GF-D8 (cell line): ENCODE data around the gene HEPACAM.

Experiments
- DNase-seq: peaks from one replicate; lab custom pipeline; 2025; lab: John Stamatoyannopoulos, UW

Gene HEPACAM

DNA sequence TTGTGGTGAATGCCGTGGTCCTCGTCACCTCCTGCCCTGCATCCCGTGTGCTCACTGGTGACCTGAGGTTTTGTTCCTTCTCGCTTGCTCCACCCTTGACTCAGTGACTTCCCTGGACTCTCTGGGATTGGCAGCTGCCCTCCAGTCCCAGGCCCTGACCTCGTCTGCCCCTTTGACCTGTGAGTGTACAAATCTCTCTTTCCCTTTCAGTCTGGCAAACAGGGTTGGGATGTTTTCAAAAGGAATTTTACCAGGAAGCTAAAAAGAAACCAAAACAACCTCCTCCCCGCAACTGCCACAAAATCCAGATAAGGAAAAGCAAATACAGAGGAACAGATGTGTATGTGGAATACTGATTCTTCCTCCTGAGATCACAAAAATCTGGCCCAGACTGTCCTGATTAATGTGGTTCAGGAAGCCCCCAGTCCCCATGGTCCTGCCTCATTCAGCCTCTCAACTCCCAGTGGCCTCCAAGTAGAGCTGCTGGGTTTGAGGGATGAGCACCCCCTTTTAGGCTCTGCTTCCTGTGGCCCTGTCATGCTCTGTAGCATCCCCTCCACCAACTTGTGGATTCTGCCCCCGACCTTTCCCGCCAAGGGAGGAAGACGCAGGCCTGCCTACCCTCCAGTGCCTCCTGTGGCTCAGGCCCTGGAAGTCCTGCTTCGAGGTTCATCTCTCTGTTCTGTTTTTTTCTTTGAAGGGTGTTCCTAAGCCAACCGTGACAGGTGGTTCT is 53.3 kb downstream of the HEPACAM start:
- no peak for DNase-seq

GRCh38 chr11:124880958-124881357 is 54.9 kb downstream of the HEPACAM start:
- DNase-seq: no peak

- no peak for DNase-seq
Measured at GRCh38 chr11:124880290-124880611, 55.6 kb downstream of the HEPACAM start.

DNA sequence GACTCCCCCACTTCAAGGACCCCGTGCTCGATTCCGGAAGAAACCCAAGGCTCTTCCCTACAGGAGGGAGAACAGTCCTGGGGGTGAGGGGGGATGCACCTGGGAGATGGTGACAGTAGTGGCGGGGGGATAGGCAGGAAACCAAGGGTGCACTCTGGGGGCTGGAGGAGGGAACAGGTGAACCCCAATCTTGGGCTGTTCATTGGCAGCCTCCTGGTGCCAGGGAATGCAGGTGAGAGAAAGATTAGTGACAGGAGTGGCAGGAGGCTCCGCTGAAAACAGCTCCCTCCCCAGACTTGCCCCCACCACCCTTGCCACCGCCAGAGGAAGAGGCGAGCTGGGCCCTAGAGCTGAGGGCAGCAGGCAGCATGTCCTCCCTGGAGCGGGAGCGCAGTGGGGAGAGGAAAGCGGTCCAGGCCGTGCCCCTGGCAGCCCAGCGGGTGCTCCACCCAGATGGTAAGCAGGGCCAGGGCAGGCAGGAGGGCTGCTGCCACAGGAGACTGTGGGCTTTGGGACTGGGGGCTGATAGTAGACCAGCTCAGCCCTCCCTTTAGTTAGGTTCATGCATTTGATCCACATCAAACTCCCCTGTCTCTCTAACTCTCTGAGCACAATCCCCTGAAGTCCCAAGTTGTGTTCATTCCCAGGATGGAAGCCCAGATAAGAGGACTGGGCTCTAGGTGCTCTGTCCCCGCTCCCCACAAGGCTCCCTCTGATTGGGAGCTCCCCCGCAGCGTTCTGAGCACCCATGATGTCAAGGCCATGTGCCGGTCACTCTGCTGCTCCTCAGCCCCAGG is 56.2 kb downstream of the HEPACAM start:
- DNase-seq: no peak

GRCh38 chr11:124878759-124879492 is 56.9 kb downstream of the HEPACAM start:
- DNase-seq: no peak

DNA sequence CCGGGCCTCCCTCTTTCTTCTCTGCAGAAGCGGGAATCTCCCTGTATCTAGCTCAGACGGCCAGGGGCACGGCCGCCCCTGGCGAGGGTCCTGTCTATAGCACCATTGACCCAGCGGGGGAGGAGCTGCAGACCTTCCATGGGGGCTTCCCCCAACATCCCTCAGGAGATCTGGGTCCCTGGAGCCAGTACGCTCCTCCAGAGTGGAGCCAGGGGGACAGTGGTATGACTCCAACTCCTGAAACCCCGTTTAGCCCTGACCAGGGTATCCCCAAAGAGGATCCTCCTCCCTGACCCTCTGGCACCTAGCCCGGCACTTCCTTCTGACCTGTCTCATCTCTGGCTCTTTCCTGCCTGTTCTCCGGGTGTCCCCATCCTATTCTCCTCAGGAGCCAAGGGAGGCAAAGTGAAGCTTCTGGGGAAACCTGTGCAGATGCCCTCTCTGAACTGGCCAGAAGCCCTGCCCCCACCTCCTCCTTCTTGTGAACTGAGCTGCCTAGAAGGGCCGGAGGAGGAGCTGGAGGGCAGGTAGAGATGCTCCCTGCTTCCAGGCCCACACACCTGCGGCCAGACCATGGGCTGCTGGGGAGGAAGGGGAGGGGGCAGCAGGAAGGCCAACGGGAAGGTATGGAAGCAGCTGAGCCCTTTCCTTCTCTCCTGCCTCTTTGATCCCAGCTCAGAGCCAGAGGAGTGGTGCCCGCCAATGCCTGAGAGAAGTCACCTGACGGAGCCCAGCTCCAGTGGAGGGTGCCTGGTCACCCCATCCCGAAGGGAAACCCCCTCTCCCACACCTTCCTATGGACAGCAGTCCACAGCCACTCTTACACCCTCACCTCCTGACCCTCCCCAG is 57.7 kb downstream of the HEPACAM start:
- no peak for DNase-seq

- no peak for DNase-seq
Measured at GRCh38 chr11:124877631-124877909, 58.3 kb downstream of the HEPACAM start.

DNA sequence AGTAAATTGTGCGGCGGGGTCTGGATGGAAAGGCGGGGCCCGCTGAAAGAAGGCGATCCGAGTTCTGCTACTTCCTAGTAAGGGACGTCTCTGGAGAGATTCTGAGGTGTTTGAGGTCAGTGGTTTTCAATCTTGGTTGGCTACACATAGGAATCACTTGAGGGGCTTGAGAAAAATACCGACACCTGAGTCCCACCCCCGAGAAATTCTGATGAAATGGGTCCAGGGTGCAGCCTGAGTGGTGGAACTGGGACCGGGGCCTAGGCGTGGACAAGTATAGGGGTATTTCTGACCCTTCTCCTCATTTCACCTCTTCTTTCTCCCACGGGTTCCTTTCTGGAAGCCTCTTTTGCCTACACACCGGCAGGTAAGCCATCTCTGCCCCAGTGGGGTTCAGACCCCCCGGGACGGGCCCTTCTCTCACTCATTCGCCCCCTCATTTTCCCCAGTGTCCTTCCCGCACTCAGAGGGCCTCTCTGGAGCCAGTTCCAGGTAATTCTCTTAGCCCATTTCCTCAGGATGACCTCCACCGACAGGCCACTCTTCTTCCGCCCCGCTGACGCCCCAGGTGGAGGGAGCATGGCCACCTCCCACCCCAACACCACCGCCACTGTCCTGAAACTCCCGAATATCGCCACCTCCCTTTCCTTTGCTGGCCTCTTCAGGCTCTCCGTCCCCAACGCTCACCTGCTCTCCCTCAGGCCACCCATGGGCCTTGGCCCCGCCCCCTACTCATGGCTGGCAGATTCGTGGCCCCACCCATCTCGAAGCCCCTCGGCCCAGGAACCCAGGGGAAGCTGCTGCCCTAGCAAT is 58.8 kb downstream of the HEPACAM start:
- no peak for DNase-seq

DNA sequence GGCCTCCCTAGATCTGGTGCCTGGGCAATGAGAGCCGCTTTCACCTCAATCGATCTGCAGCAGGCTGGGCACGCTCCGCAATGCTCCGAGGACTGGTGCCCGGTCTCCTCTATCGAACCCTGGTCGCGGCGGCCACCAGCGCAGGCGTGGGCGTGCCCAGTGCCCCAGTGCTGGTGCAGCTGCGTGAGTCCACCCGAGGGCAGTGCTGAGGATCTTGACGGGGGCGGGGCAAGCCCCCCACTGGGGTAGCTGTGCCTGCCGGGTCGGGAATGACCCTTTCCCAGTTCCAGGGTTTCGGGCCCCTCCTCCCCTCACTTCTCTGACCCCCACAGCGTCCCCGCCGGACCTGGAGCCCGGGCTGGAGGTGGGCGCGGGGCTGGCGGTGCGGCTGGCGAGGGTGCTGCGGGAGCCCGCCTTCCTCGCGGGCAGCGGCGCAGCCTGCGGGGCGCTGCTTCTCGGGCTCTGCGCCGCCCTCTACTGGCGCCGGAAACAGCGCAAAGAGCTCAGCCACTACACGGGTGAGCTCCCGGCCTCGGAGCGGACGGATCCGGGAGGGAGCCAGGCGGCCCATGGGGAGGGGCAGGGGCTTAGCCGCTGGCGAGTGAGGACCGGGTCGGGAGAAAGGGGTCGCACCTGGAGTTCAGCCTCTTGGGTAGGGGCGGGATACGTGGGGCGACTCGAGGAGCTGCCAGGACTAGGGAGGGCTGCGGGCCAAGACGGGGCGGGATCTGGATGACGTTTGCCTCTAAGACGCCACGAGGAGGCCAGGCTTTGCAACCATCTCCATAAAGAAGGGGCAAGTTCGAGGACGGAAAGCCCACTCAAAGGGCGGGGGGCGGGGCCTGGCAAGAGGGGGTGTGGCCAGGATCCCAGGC is 59.7 kb downstream of the HEPACAM start:
- DNase-seq: peak; percentile 52

DNA sequence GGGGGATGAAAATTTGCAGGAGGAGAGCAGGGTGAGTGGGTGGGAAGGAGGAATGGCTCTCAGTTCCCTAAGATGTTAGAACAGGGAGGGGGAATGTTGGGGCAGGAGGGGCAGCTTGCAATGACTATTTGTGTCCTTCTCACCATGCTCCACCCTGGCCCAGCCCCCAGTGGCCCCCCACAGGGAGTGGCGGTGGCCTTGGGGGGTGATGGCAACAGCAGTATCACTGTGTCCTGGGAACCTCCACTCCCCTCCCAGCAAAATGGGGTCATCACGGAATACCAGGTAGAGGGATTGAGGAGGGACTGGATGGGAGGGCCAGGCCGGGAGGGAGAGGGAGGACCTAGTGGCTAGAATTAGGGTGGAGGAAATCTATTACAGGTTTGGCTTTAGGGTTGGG is 60.4 kb downstream of the HEPACAM start:
- DNase-seq: no peak

GRCh38 chr11:124874571-124875255 is 61.1 kb downstream of the HEPACAM start:
- no peak for DNase-seq

GRCh38 chr11:124873951-124874350 is 61.9 kb downstream of the HEPACAM start:
- no peak for DNase-seq

DNA sequence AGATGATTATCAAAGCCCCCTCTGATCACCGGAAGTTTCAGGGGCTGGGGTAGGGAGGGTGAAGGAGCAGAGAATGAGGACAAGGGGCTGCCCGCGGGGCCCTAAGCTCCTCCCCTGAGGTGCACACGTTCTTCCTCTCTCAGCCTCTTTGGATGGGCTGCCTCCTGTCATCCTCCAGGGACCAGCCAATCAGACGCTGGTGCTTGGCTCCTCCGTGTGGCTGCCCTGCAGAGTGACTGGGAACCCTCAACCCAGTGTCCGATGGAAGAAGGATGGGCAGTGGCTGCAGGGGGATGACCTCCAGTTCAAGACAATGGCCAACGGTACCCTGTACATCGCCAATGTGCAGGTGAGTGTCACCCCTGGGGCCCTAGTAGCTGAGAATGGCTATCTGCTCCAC is 63.1 kb downstream of the HEPACAM start:
- DNase-seq: no peak

- DNase-seq: no peak
Measured at GRCh38 chr11:124872280-124872679, 63.6 kb downstream of the HEPACAM start.

DNA sequence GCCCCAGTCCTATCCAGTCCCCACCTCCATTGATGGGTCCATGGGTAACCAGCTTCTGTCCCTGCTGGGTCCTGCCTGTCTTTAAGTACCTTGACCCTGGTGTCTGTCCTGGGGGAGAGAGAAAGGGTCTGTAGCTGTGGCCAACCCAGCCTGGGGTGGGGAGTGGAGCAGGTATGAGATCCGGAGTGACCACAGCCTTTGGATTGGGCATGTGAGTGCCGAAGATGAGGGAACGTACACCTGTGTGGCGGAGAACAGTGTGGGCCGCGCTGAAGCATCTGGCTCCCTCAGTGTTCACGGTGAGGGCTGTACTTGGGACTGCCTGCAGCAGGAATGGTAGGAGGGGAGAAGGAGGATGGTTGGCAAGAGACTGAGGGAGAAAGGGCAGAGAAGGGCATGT is 65.4 kb downstream of the HEPACAM start:
- no peak for DNase-seq

DNA sequence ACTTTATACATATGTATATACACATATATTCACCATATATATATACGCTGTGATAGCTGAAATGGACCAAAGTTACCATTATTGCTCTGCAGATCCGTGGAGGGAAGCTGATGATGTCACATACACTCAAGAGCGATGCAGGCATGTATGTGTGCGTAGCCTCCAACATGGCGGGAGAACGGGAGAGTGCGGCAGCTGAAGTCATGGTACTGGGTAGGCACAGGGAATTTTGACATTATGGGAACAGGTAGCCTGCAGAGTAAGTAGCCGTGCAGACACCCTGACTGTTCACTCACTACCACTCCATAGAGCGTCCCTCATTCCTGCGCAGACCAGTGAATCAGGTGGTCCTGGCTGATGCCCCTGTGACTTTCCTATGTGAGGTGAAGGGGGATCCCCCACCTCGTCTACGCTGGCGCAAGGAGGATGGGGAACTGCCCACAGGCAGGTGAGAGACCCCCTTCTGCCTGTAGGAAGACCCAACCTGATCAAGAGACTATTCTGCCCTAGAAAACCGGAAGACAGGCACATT is 65.9 kb downstream of the HEPACAM start:
- DNase-seq: no peak

DNA sequence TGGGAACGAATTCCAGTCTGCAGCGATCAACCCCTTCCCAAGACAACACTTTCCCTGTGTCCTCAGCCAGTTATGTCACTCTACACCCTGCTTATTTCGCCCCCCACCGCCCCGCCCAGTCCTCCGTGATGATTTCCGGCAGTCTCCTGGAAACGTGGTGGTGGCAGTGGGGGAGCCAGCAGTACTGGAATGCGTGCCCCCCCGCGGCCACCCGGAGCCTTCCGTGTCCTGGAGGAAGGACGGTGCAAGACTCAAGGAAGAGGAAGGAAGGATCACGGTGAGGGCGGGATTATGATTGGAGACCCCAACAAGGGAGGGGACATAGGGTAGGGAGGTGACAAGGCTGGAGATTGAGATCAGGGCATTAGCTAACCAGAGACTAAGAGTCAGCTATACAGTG is 66.5 kb downstream of the HEPACAM start:
- DNase-seq: no peak
